Liver (tissue), 9 donors: ENCODE data around the gene GRIK2. TPM values are rescaled to one million over a fixed set of nuclear protein-coding genes. Genes with fewer than 3 reads are reported as not detected.

Experiments
- DNase-seq: peaks from one replicate; pipeline ENCODE4 v3.0.0-alpha.2; 2017; ENCODE audit warnings: low spot score
- H3K27ac ChIP-seq, 2 donors: one replicate each; pipeline ENCODE4 v1.7.0; 2013; ENCODE audit warnings: inconsistent platforms in 2 of 2, low read length in 2 of 2, control low read depth in 1 of 2, low read depth in 1 of 2, mild to moderate bottlenecking in 1 of 2
- H3K27me3 ChIP-seq, 4 donors: one replicate each; pipeline versions ENCODE4 v1.6.1 to v1.7.0; 2013; ENCODE audit warnings: low read length in 3 of 4, inconsistent platforms in 1 of 4, mild to moderate bottlenecking in 1 of 4, moderate library complexity in 1 of 4; ENCODE audit not compliant: control insufficient read depth in 4 of 4, insufficient read depth in 4 of 4
- H3K36me3 ChIP-seq, 4 donors: one replicate each; pipeline versions ENCODE4 v1.6.1 to v1.7.0; 2013; ENCODE audit warnings: low read length in 3 of 4, mild to moderate bottlenecking in 3 of 4, low read depth in 1 of 4, moderate library complexity in 1 of 4; ENCODE audit not compliant: control insufficient read depth in 4 of 4, insufficient read depth in 3 of 4
- H3K4me1 ChIP-seq, 4 donors: one replicate each; pipeline versions ENCODE4 v1.6.1 to v1.7.0; 2013; ENCODE audit warnings: low read length in 3 of 4, mild to moderate bottlenecking in 3 of 4, moderate library complexity in 1 of 4; ENCODE audit not compliant: control insufficient read depth in 4 of 4, insufficient read depth in 4 of 4
- H3K4me3 ChIP-seq, 3 donors: one replicate each; pipeline versions ENCODE4 v1.6.1 to v1.7.0; 2013; ENCODE audit warnings: low read length in 3 of 3, control low read depth in 1 of 3, low read depth in 1 of 3, mild to moderate bottlenecking in 1 of 3
- H3K9ac ChIP-seq, 2 donors: one replicate each; pipeline ENCODE4 v1.7.0; 2013; ENCODE audit warnings: low read length in 2 of 2, mild to moderate bottlenecking in 2 of 2, moderate library complexity in 2 of 2, control low read depth in 1 of 2, low read depth in 1 of 2
- H3K9me3 ChIP-seq, 4 donors: one replicate each; pipeline versions ENCODE4 v1.6.1 to v1.7.0; 2013; ENCODE audit warnings: low read length in 3 of 4; ENCODE audit not compliant: control insufficient read depth in 4 of 4
- FOXA1 ChIP-seq: IDR thresholded peaks from 2 replicates; pipeline ENCODE4 v1.6.1; 2016; ENCODE audit warnings: antibody characterized with exemption
- FOXA2 ChIP-seq: IDR thresholded peaks from 2 replicates; pipeline ENCODE4 v1.6.1; 2016; ENCODE audit warnings: antibody characterized with exemption
- GABPA ChIP-seq, 2 donors: IDR thresholded peaks in 1 of 2; conservative IDR thresholded peaks in 1 of 2; 2 replicates each; pipeline ENCODE4 v1.6.1; 2016; ENCODE audit warnings: antibody characterized with exemption in 2 of 2, mild to moderate bottlenecking in 1 of 2, moderate library complexity in 1 of 2
- HNF4A ChIP-seq, 2 donors: conservative IDR thresholded peaks; 2 replicates each; pipeline ENCODE4 v1.6.1; 2016; ENCODE audit warnings: antibody characterized with exemption in 2 of 2, mild to moderate bottlenecking in 2 of 2
- HNF4G ChIP-seq: IDR thresholded peaks from 2 replicates; pipeline ENCODE4 v1.6.1; 2016; ENCODE audit warnings: antibody characterized with exemption
- NR2F2 ChIP-seq: IDR thresholded peaks from 2 replicates; pipeline ENCODE4 v1.6.1; 2016; ENCODE audit warnings: antibody characterized with exemption
- SP1 ChIP-seq: IDR thresholded peaks from 2 replicates; pipeline ENCODE4 v1.6.1; 2018; ENCODE audit warnings: antibody characterized with exemption, mild to moderate bottlenecking
- YY1 ChIP-seq: IDR thresholded peaks from 2 replicates; pipeline ENCODE4 v1.6.1; 2016; ENCODE audit warnings: antibody characterized with exemption, mild to moderate bottlenecking
- WGBS: extraction: QIAGEN DNeasy Blood & Tissue Kit; methylation state at CpG from one replicate; pipeline ENCODE4 v1.1.7; 2013; 5-methylcytosine and 5-hydroxymethylcytosine counted together
- polyA plus RNA-seq, 2 donors: library from polyadenylated mRNA; stranded (reverse) in 1 of 2; unstranded in 1 of 2; fragments of 200-250 nt in 1 of 2; fragments of >200 nt in 1 of 2; fragmentation: Nextera tagmentation in 1 of 2; extraction: Ambion mirVana in 1 of 2; gene quantifications; one replicate each; pipeline versions ENCODE4 v1.2.1 to v1.2.3, GENCODE V29; 2013 to 2015
- total RNA-seq, 2 donors: library from RNA; depleted of rRNA; stranded (reverse); fragments of >200 nt; gene quantifications; one replicate each; pipeline ENCODE4 v1.2.3, GENCODE V29; 2014
- TF ChIP-seq, protein P1 (sequence below): fragments of 150-350 bp; IDR thresholded peaks from 2 replicates; pipeline ENCODE4 v1.5.1; 2017; ENCODE audit warnings: improper control_type of control experiment, low read depth, low read length; ENCODE audit not compliant: missing input control
- TF ChIP-seq, protein P2 (sequence below): IDR thresholded peaks from 2 replicates; pipeline ENCODE4 v1.6.1; 2016; ENCODE audit warnings: antibody characterized with exemption
- TF ChIP-seq, protein P3 (sequence below): IDR thresholded peaks from 2 replicates; pipeline ENCODE4 v1.6.1; 2016; ENCODE audit warnings: antibody characterized with exemption
- TF ChIP-seq, protein P4 (sequence below): IDR thresholded peaks from 2 replicates; pipeline ENCODE4 v1.6.1; 2016; ENCODE audit warnings: antibody characterized with exemption, mild to moderate bottlenecking
- donor health status: healthy.
- donor health status: healthy.
- donor health status: healthy.
- donor health status: healthy.
- donor health status: healthy.

GRIK2 gene
- total and polyA plus RNA-seq, 4 donors: 0.02 to 0.17 (median 0.05) TPM

GRCh38 chr6:101853231-101854085, 459.9 kb downstream of the GRIK2 start:
- TF ChIP-seq FOXA2 (no peak), YY1 (no peak), HNF4A (conservative IDR thresholded peaks at IDR 0.05) (no peak), HNF4G (no peak), SP1 (no peak), FOXA1 (no peak), GABPA (IDR thresholded peaks at IDR 0.05 in 1 of 2, conservative IDR thresholded peaks at IDR 0.05 in 1 of 2) (no peak), NR2F2 (no peak)
- TF ChIP-seq, protein P1, sequence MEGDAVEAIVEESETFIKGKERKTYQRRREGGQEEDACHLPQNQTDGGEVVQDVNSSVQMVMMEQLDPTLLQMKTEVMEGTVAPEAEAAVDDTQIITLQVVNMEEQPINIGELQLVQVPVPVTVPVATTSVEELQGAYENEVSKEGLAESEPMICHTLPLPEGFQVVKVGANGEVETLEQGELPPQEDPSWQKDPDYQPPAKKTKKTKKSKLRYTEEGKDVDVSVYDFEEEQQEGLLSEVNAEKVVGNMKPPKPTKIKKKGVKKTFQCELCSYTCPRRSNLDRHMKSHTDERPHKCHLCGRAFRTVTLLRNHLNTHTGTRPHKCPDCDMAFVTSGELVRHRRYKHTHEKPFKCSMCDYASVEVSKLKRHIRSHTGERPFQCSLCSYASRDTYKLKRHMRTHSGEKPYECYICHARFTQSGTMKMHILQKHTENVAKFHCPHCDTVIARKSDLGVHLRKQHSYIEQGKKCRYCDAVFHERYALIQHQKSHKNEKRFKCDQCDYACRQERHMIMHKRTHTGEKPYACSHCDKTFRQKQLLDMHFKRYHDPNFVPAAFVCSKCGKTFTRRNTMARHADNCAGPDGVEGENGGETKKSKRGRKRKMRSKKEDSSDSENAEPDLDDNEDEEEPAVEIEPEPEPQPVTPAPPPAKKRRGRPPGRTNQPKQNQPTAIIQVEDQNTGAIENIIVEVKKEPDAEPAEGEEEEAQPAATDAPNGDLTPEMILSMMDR: no peak
- TF ChIP-seq, protein P2, sequence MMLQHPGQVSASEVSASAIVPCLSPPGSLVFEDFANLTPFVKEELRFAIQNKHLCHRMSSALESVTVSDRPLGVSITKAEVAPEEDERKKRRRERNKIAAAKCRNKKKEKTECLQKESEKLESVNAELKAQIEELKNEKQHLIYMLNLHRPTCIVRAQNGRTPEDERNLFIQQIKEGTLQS: no peak
- TF ChIP-seq, protein P3, sequence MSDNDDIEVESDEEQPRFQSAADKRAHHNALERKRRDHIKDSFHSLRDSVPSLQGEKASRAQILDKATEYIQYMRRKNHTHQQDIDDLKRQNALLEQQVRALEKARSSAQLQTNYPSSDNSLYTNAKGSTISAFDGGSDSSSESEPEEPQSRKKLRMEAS: no peak
- DNase-seq: no peak
- Histone ChIP-seq H3K27ac (no peak overlapping the region), H3K36me3 (no peaks in the 10 kb centered on the region), H3K9me3 (no peaks in the 10 kb centered on the region), H3K4me1 (no peaks in the 10 kb centered on the region), H3K27me3 (no peaks in the 10 kb centered on the region), H3K9ac (no peak overlapping the region), H3K4me3 (no peak overlapping the region)
- 89% methylated on average over 3 of the region's 3 CpGs for WGBS

DNA sequence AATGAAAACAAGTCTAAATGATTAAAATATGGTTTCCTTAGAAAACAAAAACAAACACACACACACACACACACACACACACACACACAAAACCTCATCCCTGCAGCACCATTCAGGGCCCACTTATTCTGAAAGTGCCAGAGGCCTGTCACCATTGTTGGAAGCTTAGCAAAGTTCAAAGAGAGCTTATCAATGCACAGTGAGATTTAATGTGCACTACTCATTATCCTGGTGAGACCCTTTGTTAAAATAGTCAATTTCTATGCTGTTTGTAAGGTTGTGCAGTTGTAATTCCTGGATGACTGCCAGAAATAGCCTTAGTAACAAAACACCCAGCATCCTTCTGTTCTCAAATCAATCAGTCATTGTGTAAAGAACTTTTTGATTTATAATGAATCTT, 482.9 kb downstream of the GRIK2 start:
- no peaks in the 10 kb centered on the region for H3K9me3 ChIP-seq
- no peak for DNase-seq
- no peaks in the 10 kb centered on the region for H3K36me3 ChIP-seq
- no peak overlapping the region for H3K27ac ChIP-seq
- no peaks in the 10 kb centered on the region for H3K4me1 ChIP-seq
- no peak for TF ChIP-seq HNF4A (conservative IDR thresholded peaks at IDR 0.05)
- TF ChIP-seq, protein P1: no peak
- TF ChIP-seq GABPA (IDR thresholded peaks at IDR 0.05 in 1 of 2, conservative IDR thresholded peaks at IDR 0.05 in 1 of 2): no peak
- TF ChIP-seq, protein P4, sequence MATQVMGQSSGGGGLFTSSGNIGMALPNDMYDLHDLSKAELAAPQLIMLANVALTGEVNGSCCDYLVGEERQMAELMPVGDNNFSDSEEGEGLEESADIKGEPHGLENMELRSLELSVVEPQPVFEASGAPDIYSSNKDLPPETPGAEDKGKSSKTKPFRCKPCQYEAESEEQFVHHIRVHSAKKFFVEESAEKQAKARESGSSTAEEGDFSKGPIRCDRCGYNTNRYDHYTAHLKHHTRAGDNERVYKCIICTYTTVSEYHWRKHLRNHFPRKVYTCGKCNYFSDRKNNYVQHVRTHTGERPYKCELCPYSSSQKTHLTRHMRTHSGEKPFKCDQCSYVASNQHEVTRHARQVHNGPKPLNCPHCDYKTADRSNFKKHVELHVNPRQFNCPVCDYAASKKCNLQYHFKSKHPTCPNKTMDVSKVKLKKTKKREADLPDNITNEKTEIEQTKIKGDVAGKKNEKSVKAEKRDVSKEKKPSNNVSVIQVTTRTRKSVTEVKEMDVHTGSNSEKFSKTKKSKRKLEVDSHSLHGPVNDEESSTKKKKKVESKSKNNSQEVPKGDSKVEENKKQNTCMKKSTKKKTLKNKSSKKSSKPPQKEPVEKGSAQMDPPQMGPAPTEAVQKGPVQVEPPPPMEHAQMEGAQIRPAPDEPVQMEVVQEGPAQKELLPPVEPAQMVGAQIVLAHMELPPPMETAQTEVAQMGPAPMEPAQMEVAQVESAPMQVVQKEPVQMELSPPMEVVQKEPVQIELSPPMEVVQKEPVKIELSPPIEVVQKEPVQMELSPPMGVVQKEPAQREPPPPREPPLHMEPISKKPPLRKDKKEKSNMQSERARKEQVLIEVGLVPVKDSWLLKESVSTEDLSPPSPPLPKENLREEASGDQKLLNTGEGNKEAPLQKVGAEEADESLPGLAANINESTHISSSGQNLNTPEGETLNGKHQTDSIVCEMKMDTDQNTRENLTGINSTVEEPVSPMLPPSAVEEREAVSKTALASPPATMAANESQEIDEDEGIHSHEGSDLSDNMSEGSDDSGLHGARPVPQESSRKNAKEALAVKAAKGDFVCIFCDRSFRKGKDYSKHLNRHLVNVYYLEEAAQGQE: no peak
- TF ChIP-seq, protein P3: no peak
- no peak overlapping the region for H3K4me3 ChIP-seq
- no peak overlapping the region for H3K9ac ChIP-seq
- no peaks in the 10 kb centered on the region for H3K27me3 ChIP-seq
